IMR-90 (cell line): ENCODE measurements around the gene CXCR6. TPM values are rescaled to one million over a fixed set of nuclear protein-coding genes. Genes with fewer than 3 reads are reported as not detected.

Experiments
- ATAC-seq: fragments of 200-7000 bp; cut with Tn5 transposase; 2 replicates; pipeline ENCODE4 v1.9.1; 2020; ENCODE audit warnings: low read depth, mild to moderate bottlenecking, moderate library complexity
- BruUV-seq: library from RNA; stranded (reverse); fragments of 400-500 nt; replicated peaks from 2 replicates; lab custom pipeline; 2021; lab: Mats Ljungman, UMichigan
- CTCF ChIA-PET: fragments of 300-600 bp; formaldehyde crosslinking; extraction: SDS; loops from one replicate; lab custom pipeline; 2021; ENCODE audit warnings: antibody characterized with exemption; lab: Yijun Ruan, JAX
- POLR2A ChIA-PET: fragments of 300-600 bp; sonication (Branson Sonifier 250); formaldehyde crosslinking; loops from one replicate; lab custom pipeline; 2022; ENCODE audit warnings: antibody characterized with exemption; ENCODE audit not compliant: unreplicated experiment; lab: Charles Lee
- DNase-seq: peaks from one replicate; pipeline ENCODE4 v3.0.0; 2013
- H2AFZ ChIP-seq: replicated peaks from 2 replicates; pipeline ENCODE3; 2013; ENCODE audit warnings: low read length, mild to moderate bottlenecking; ENCODE audit not compliant: poor library complexity
- H2AK5ac ChIP-seq: 2 replicates; pipeline ENCODE4 v1.6.1; 2013; ENCODE audit warnings: low read depth, low read length, inconsistent platforms
- H2AK9ac ChIP-seq: replicated peaks from 2 replicates; pipeline ENCODE3; 2013; ENCODE audit warnings: mild to moderate bottlenecking, low read depth, low read length, moderate library complexity; ENCODE audit not compliant: poor library complexity
- H2BK120ac ChIP-seq: 2 replicates; pipeline ENCODE4 v1.6.1; 2013; ENCODE audit warnings: low read depth, low read length, inconsistent platforms
- H2BK15ac ChIP-seq: 3 replicates; pipeline ENCODE4 v1.6.1; 2013; ENCODE audit warnings: low read depth, low read length, inconsistent platforms
- H2BK20ac ChIP-seq: 2 replicates; pipeline ENCODE4 v1.6.1; 2013; ENCODE audit warnings: low read depth, mild to moderate bottlenecking, inconsistent platforms, low read length, moderate library complexity
- H2BK5ac ChIP-seq: 2 replicates; pipeline ENCODE4 v1.6.1; 2013; ENCODE audit warnings: mild to moderate bottlenecking, low read depth, low read length, inconsistent platforms; ENCODE audit not compliant: poor library complexity, severe bottlenecking
- H3K14ac ChIP-seq: replicated peaks from 2 replicates; pipeline ENCODE4 v1.6.1; 2013; ENCODE audit warnings: low read depth, low read length, inconsistent platforms
- H3K18ac ChIP-seq: 2 replicates; pipeline ENCODE4 v1.6.1; 2013; ENCODE audit warnings: low read depth, low read length, control low read depth
- H3K23ac ChIP-seq: 2 replicates; pipeline ENCODE4 v1.6.1; 2013; ENCODE audit warnings: low read depth, low read length, inconsistent platforms
- H3K27ac ChIP-seq: 2 replicates; pipeline ENCODE4 v1.5.1; 2013; ENCODE audit warnings: mild to moderate bottlenecking, control low read depth, low read length; ENCODE audit not compliant: insufficient read depth
- H3K27me3 ChIP-seq: 2 replicates; pipeline ENCODE4 v1.6.1; 2013; ENCODE audit warnings: low read length; ENCODE audit not compliant: control insufficient read depth, insufficient read depth
- H3K36me3 ChIP-seq: 2 replicates; pipeline ENCODE4 v1.6.1; 2013; ENCODE audit warnings: low read length, mixed read lengths; ENCODE audit not compliant: control insufficient read depth, insufficient read depth
- H3K4ac ChIP-seq: 2 replicates; pipeline ENCODE4 v1.6.1; 2013; ENCODE audit warnings: low read depth, low read length, inconsistent platforms
- H3K4me1 ChIP-seq: 2 replicates; pipeline ENCODE4 v1.6.1; 2013; ENCODE audit warnings: low read length, mixed read lengths; ENCODE audit not compliant: control insufficient read depth, insufficient read depth
- H3K4me2 ChIP-seq: 2 replicates; pipeline ENCODE4 v1.6.1; 2013; ENCODE audit warnings: low read depth, mild to moderate bottlenecking, control low read depth, low read length, moderate library complexity
- H3K4me3 ChIP-seq: 2 replicates; pipeline ENCODE4 v1.5.1; 2013; ENCODE audit warnings: low read depth, mild to moderate bottlenecking, control low read depth, low read length, moderate library complexity; ENCODE audit not compliant: insufficient read depth
- H3K56ac ChIP-seq: 2 replicates; pipeline ENCODE4 v1.6.1; 2013; ENCODE audit warnings: low read length, inconsistent platforms; ENCODE audit not compliant: insufficient read depth; ENCODE audit errors: extremely low read depth
- H3K79me1 ChIP-seq, 2 experiments: 2 replicates each; pipeline ENCODE4 v1.6.1; 2013; ENCODE audit warnings: low read length in 2 of 2, inconsistent platforms in 1 of 2, low read depth in 1 of 2
- H3K9ac ChIP-seq: 2 replicates; pipeline ENCODE4 v1.6.1; 2013; ENCODE audit warnings: low read depth, low read length, control low read depth
- H3K9me1 ChIP-seq: 2 replicates; pipeline ENCODE4 v1.6.1; 2013; ENCODE audit warnings: low read length, inconsistent platforms; ENCODE audit not compliant: insufficient read depth
- H3K9me3 ChIP-seq: 2 replicates; pipeline ENCODE4 v1.6.1; 2013; ENCODE audit warnings: low read length; ENCODE audit not compliant: control insufficient read depth, insufficient read depth
- H4K20me1 ChIP-seq: 2 replicates; pipeline ENCODE4 v1.6.1; 2013; ENCODE audit warnings: low read length, inconsistent platforms; ENCODE audit not compliant: insufficient read depth
- H4K5ac ChIP-seq: 2 replicates; pipeline ENCODE4 v1.6.1; 2013; ENCODE audit warnings: mild to moderate bottlenecking, low read depth, low read length, control low read depth
- H4K8ac ChIP-seq, 2 experiments: 2 replicates each; pipeline ENCODE4 v1.6.1; 2013; ENCODE audit warnings: low read depth in 2 of 2, low read length in 2 of 2, control low read depth in 1 of 2, inconsistent platforms in 1 of 2
- H4K91ac ChIP-seq: 2 replicates; pipeline ENCODE4 v1.6.1; 2013; ENCODE audit warnings: low read depth, low read length, inconsistent platforms; ENCODE audit not compliant: insufficient read depth
- POLR2A ChIP-seq: IDR thresholded peaks from 2 replicates; pipeline ENCODE4 v1.6.1; 2012; ENCODE audit warnings: mild to moderate bottlenecking, low read depth, low read length
- WGBS, 2 experiments: methylation state at CpG; one replicate each; pipeline versions ENCODE4 v1.1.5 to v1.1.7; 2013; ENCODE audit warnings: missing lambda C conversion rate in 2 of 2; ENCODE audit not compliant: insufficient read length in 1 of 2; ENCODE audit errors: extremely low coverage in 2 of 2; 5-methylcytosine and 5-hydroxymethylcytosine counted together
- dilution Hi-C: fragments of 300-500 bp; cut with HindIII; formaldehyde crosslinking; loops from one replicate; pipeline ENCODE4 v1.14.3; 2018; ENCODE audit warnings: low sequenced_read_pairs; ENCODE audit not compliant: unreplicated experiment
- in situ Hi-C: fragments of 300-500 bp; cut with MboI; formaldehyde crosslinking; loops from 3 replicates; pipeline ENCODE4 v1.14.3; 2019; ENCODE audit warnings: low sequenced_read_pairs, inconsistent platforms, mixed read lengths
- intact Hi-C: fragments of 100-400 bp; cut with micrococcal nuclease; formaldehyde crosslinking; loops from 2 replicates; pipeline ENCODE4 v1.10.0; 2022
- polyA plus RNA-seq, 3 experiments: library from polyadenylated mRNA; depleted of rRNA; stranded (reverse); fragments of >200 nt; gene quantifications; 2 replicates each; pipeline ENCODE4 v1.2.3, GENCODE V29; 2012; ENCODE audit warnings: low replicate concordance in 1 of 3
- total RNA-seq: library from RNA; depleted of rRNA; stranded (reverse); fragments of >200 nt; gene quantifications from 2 replicates; pipeline ENCODE4 v1.2.3, GENCODE V29; 2012

Gene CXCR6
- total and polyA plus RNA-seq, 2 of the 4 experiments (the other 2 are of a cell fraction): not detected

- Histone ChIP-seq H3K27ac (no peak overlapping the region), H4K5ac (no peak overlapping the region), H4K20me1 (no peaks in the 10 kb centered on the region), H3K9ac (no peak overlapping the region), H2BK20ac (no peak overlapping the region), H3K36me3 (no peaks in the 10 kb centered on the region), H3K4me3 (no peak overlapping the region), H2AK5ac (no peak overlapping the region), H3K4me1 (peaks cover 19% of the 10 kb centered on the region), H3K9me3 (no peaks in the 10 kb centered on the region), H3K18ac (no peak overlapping the region), H3K79me1 (no peaks in the 10 kb centered on the region), H3K4me2 (no peak overlapping the region), H3K9me1 (peaks cover 12% of the 10 kb centered on the region; the same call in 1 of the 2 replicates), H3K23ac (no peak overlapping the region), H3K4ac (no peak overlapping the region), H4K91ac (no peak overlapping the region), H2BK5ac (no peak overlapping the region), H2AFZ (no peak overlapping the region), H4K8ac (no peak overlapping the region), H3K14ac (no peak overlapping the region), H3K27me3 (no peaks in the 10 kb centered on the region; the same call in 1 of the 2 replicates), H2BK120ac (no peak overlapping the region), H3K56ac (no peak overlapping the region), H2BK15ac (no peak overlapping the region), H2AK9ac (no peak overlapping the region)
- dilution Hi-C loops: no loop called here
- ATAC-seq: no peak
- no TSS peak for BruUV-seq
- intact Hi-C loops: loop anchor here (1.0 kb wide), 1 partner anchor 144 kb away; no protein-coding TSS in a partner anchor
- DNase-seq: no peak
- CTCF ChIA-PET: interaction anchor here (0.5 kb wide), 1 partner anchor 24 kb away, joined by 4 read pairs; no protein-coding TSS in a partner anchor
- in situ Hi-C loops: no loop called here
- 80% methylated on average over 1 of the region's 3 CpGs; no CpG with 5 or more reads in 1 of the 2 experiments for WGBS, 2 experiments
- POLR2A ChIA-PET: no interaction called here
- TF ChIP-seq POLR2A: no peak
Measured at GRCh38 chr3:45905755-45906154, 37.5 kb upstream of the CXCR6 start.
